Measurements from ENCODE around the gene TTC7B.
"Not testable (repeated sequence)": the region's sequence is repeated elsewhere in the genome, so short reads cannot be mapped to it uniquely, and the experiment has no call there.

The TTC7B gene

GRCh38 chr14:90815822-90816662 lies at the start of gene TTC7B:
TSS of gene TTC7B (minus strand) at chr14:90816430. CDS start at chr14:90816295, 135 bp downstream.
- peak; percentile 75 for DNase-seq

GRCh38 chr14:90864741-90865140 lies 48.5 kb upstream of the TTC7B start:
- DNase-seq, result no peak

- DNase-seq, result no peak
Observed at GRCh38 chr14:90858511-90858910, 42.3 kb upstream of the TTC7B start.

DNA sequence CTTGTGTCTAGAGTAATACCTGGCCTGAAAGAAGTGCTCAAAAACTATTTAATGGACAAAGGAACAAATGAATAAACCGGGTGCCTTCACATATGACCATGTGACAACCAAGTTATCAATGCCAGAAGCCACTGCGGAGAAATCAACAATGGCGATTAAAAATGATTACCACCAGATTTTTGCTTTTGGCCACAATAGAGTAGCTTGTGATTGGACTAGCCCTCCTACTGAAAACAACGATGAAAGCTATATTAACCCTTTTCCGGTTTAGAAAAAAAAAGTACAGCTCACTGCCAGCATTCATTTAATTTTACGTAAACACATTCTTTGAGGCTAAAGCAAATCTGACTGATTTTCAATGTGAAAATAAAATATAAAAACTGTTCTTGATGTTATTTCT lies 41.6 kb upstream of the TTC7B start:
- no peak for DNase-seq

DNA sequence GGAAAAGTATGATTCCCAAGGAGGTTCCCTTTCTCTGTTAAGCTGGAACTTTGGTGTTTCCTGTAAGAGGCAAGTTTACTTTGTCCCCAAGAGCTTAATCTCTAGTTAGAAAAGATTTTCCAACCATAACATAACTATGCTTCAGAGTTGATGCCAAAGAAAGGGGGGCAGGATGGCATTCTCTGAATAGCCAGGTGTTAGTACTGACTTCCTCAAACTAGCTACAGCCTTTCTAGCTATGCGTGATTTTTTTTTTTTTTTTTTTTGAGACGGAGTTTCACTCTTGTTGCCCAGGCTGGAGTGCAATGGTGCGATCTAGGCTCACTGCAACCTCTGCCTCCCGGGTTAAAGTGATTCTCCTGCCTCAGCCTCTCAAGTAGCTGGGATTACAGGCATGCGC lies 39.9 kb upstream of the TTC7B start:
- not testable (repeated sequence) for DNase-seq

DNA sequence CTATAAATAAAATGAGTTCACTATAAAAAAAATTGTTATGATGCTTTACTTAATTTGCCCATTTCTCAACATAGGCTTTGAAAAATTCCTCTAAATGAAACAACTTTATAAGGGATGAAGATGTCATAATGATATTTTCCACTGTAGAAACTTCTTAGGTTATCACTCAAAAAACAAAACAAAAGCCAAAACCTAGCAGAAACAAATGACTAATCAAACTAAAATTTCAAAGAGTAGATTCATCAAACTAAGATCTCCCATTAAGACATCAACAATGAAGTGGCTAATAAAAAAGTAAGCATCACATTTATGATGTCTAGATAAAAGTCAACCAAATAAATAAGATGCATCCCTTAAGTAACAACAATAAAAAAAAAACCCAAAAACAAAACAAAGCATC lies 36.9 kb upstream of the TTC7B start:
- DNase-seq, result no peak

DNA sequence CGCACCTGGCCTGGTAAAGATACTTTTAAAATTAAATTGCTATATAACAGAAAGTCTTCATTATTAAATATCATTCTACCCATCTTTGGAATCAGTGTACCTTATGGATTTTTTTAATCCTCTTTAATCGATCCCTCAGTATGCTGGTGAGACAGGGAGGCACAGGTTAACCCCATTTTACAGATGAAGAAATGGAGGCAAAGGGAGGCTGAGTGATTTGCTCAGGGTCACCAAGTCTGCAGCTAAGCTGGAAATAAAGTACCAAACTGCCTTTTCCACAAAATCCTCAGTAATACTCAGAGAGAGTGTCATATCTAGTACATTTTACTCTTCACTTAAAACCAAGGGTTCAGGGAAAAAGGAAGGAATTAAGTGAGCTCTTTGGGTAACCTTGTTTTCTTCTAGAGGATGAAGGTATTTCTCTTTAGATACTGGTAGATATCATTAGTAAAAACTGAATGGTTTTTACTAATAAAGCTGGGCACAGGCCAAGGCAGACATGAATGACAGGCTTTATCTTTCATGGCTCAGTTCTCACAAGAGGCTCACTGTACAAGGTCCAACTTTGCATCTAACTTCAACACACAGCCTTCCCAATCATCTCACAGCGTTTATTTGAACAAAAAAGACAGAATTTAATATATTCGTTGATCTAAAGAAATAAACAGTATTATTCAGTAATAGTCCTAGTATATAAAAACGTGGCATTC lies 35.3 kb upstream of the TTC7B start:
- DNase-seq, result no peak

DNA sequence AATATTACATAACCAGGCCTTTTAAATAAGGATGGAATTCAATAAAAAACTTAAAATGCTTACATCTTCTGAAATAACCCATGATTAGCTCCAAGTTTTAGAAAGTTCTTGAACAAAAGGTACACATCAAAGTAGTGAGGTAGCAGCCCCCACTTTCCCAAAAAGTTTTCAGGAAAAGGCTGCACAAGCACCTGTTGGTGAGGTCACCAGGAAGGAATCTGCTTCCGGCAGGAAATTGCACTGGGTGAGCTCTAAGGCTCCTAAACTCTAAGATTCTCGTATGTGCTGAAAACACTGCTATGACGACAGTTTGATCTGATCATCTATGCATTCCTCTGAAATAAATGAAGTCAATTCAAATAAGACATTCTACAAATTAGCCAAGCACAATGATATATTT lies 34.3 kb upstream of the TTC7B start:
- DNase-seq, result no peak

GRCh38 chr14:90849787-90850444 lies 33.7 kb upstream of the TTC7B start:
- no peak for DNase-seq

- no peak for DNase-seq
Observed at GRCh38 chr14:90848944-90849731, 32.9 kb upstream of the TTC7B start.

- DNase-seq, result peak; percentile 35
Observed at GRCh38 chr14:90846511-90846910, 30.3 kb upstream of the TTC7B start.

GRCh38 chr14:90844321-90844720 lies 28.1 kb upstream of the TTC7B start:
- DNase-seq, result no peak

- DNase-seq, result peak; percentile 75
Observed at GRCh38 chr14:90842726-90843125, 26.5 kb upstream of the TTC7B start.

DNA sequence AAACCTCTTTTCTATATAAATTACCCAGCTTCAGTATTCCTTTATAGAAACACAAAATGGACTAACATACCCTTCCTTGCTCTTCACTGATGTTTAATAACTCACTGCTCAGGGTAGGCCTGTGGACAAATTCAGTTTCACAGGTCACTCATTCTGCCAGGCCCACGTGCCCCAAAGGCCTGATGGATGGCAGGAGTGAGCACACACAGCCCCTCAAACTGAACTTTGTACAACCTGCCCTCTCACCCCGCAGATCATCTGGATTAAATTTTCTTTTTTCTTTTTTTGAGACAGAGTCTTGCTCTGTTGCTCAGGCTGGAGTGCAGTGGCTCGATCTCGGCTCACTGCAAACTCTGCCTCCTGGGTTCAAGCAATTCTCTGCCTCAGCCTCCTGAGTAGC lies 24.4 kb upstream of the TTC7B start:
- DNase-seq, result not testable (repeated sequence)

- no peak for DNase-seq
Observed at GRCh38 chr14:90839889-90840266, 23.6 kb upstream of the TTC7B start.

GRCh38 chr14:90839024-90839888 lies 23.0 kb upstream of the TTC7B start:
- peak; percentile 84 for DNase-seq

- DNase-seq, result not testable (repeated sequence)
Observed at GRCh38 chr14:90838531-90838930, 22.3 kb upstream of the TTC7B start.

DNA sequence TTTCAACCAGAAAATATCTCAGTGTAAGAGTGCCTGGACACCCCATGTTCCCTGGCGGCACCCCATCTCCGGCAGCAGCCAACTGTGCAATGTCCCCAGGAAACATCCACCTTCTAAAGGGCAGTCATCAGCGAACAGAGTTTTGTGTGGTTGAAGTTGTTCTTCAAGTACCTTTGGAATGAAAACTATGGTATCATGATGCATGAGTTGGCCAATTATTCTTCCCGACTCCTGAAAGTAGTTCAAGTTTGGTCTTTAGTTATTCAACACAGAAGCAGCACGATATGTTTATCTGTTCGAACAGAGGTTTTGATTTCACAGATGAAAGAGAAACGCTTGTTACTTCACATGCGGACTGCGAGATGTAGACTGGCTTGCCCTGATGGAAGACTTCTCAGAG lies 21.1 kb upstream of the TTC7B start:
- DNase-seq, result no peak

DNA sequence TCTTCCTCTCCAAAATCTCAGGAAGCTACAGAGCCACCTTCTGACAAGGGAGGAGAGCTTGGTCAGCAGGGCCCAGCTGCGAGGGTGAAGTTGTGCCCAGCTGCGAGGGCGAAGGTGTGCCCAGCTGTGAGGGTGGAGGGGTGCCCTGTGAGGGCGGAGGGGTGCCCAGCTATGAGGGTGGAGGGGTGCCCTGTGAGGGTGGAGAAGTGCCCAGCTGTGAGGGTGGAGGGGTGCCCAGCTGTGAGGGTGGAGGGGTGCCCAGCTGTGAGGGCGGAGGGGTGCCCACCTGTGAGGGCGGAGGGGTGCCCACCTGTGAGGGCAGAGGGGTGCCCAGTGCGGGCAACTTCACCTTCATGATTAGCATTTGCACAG lies 20.4 kb upstream of the TTC7B start:
- DNase-seq, result no peak

GRCh38 chr14:90831821-90832220 lies 15.6 kb upstream of the TTC7B start:
- DNase-seq, result no peak

- no peak for DNase-seq
Observed at GRCh38 chr14:90830931-90831701, 14.9 kb upstream of the TTC7B start.
